H9 (cell line): ENCODE data around the gene LRRN1. TPM values are rescaled to one million over a fixed set of nuclear protein-coding genes. Genes with fewer than 3 reads are reported as not detected.

ENCODE experiments used
- DNase-seq: peaks from one replicate; pipeline ENCODE4 v3.0.0-alpha.2; 2017
- H2AFZ ChIP-seq: one replicate; pipeline ENCODE4 v1.6.1; 2013; ENCODE audit warnings: mild to moderate bottlenecking, low read length, control low read depth, moderate library complexity
- H2AK5ac ChIP-seq: 2 replicates; pipeline ENCODE4 v1.6.1; 2013; ENCODE audit warnings: low read length, control low read depth, mixed read lengths; ENCODE audit not compliant: insufficient read length
- H2BK120ac ChIP-seq: one replicate; pipeline ENCODE4 v1.6.1; 2013; ENCODE audit warnings: low read depth, mild to moderate bottlenecking, low read length, control low read depth, inconsistent platforms; ENCODE audit not compliant: poor library complexity, severe bottlenecking
- H2BK12ac ChIP-seq: 2 replicates; pipeline ENCODE4 v1.6.1; 2013; ENCODE audit warnings: low read length, control low read depth, mixed read lengths, low read depth; ENCODE audit not compliant: insufficient read length
- H2BK15ac ChIP-seq: 2 replicates; pipeline ENCODE4 v1.6.1; 2013; ENCODE audit warnings: low read depth, low read length, control low read depth
- H2BK20ac ChIP-seq: one replicate; pipeline ENCODE4 v1.6.1; 2013; ENCODE audit warnings: low read depth, mild to moderate bottlenecking, low read length, control low read depth, inconsistent platforms; ENCODE audit not compliant: poor library complexity, severe bottlenecking
- H2BK5ac ChIP-seq: 2 replicates; pipeline ENCODE4 v1.6.1; 2013; ENCODE audit warnings: low read length, control low read depth, mixed read lengths; ENCODE audit not compliant: insufficient read length
- H3K14ac ChIP-seq: 2 replicates; pipeline ENCODE4 v1.6.1; 2013; ENCODE audit warnings: low read length, control low read depth; ENCODE audit not compliant: insufficient read depth
- H3K18ac ChIP-seq: 2 replicates; pipeline ENCODE4 v1.6.1; 2013; ENCODE audit warnings: low read depth, mild to moderate bottlenecking, mixed read lengths, low read length, control low read depth; ENCODE audit not compliant: insufficient read length
- H3K23ac ChIP-seq: 2 replicates; pipeline ENCODE4 v1.6.1; 2013; ENCODE audit warnings: low read length, control low read depth, mixed read lengths, low read depth; ENCODE audit not compliant: insufficient read length
- H3K23me2 ChIP-seq: 2 replicates; pipeline ENCODE4 v1.6.1; 2013; ENCODE audit warnings: low read depth, mild to moderate bottlenecking, mixed read lengths, low read length, control low read depth; ENCODE audit not compliant: insufficient read length, poor library complexity, severe bottlenecking
- H3K27ac ChIP-seq: 2 replicates; pipeline ENCODE4 v1.5.1; 2013; ENCODE audit warnings: low read length, control low read depth, mixed read lengths, low read depth; ENCODE audit not compliant: insufficient read length
- H3K27me3 ChIP-seq: 2 replicates; pipeline ENCODE4 v1.6.1; 2013; ENCODE audit warnings: low read length, control low read depth, inconsistent platforms; ENCODE audit not compliant: insufficient read depth
- H3K4ac ChIP-seq: 2 replicates; pipeline ENCODE4 v1.6.1; 2013; ENCODE audit warnings: low read depth, mild to moderate bottlenecking, control low read depth, inconsistent platforms, low read length, moderate library complexity
- H3K4me1 ChIP-seq: 2 replicates; pipeline ENCODE4 v1.6.1; 2013; ENCODE audit warnings: low read length, control low read depth, inconsistent platforms; ENCODE audit not compliant: insufficient read depth
- H3K4me2 ChIP-seq: 2 replicates; pipeline ENCODE4 v1.6.1; 2013; ENCODE audit warnings: low read length, control low read depth, mixed read lengths; ENCODE audit not compliant: insufficient read length, insufficient read depth
- H3K56ac ChIP-seq: 2 replicates; pipeline ENCODE4 v1.6.1; 2013; ENCODE audit warnings: low read depth, mild to moderate bottlenecking, mixed read lengths, low read length, control low read depth; ENCODE audit not compliant: insufficient read length
- H3K79me1 ChIP-seq: 2 replicates; pipeline ENCODE4 v1.6.1; 2013; ENCODE audit warnings: low read depth, mild to moderate bottlenecking, moderate library complexity, low read length, control low read depth, inconsistent platforms; ENCODE audit not compliant: insufficient read depth, poor library complexity, severe bottlenecking
- H3K79me2 ChIP-seq: 2 replicates; pipeline ENCODE4 v1.6.1; 2013; ENCODE audit warnings: low read length, control low read depth, inconsistent platforms; ENCODE audit not compliant: insufficient read depth
- H3K9ac ChIP-seq: 2 replicates; pipeline ENCODE4 v1.6.1; 2013; ENCODE audit warnings: low read length, control low read depth, mixed read lengths; ENCODE audit not compliant: insufficient read length; ENCODE audit errors: extremely low read depth
- H3K9me3 ChIP-seq: one replicate; pipeline ENCODE4 v1.6.1; 2013; ENCODE audit warnings: low read depth, low read length, inconsistent platforms; ENCODE audit not compliant: control insufficient read depth
- H3T11ph ChIP-seq: one replicate; pipeline ENCODE4 v1.6.1; 2013; ENCODE audit warnings: mild to moderate bottlenecking, low read length, control low read depth, inconsistent platforms
- H4K20me1 ChIP-seq: one replicate; pipeline ENCODE4 v1.6.1; 2013; ENCODE audit not compliant: control insufficient read depth, insufficient read length, insufficient read depth
- H4K5ac ChIP-seq: 2 replicates; pipeline ENCODE4 v1.6.1; 2013; ENCODE audit warnings: low read depth, mild to moderate bottlenecking, mixed read lengths, low read length, control low read depth; ENCODE audit not compliant: insufficient read length
- H4K8ac ChIP-seq: replicated peaks from 2 replicates; pipeline ENCODE4 v1.6.1; 2013; ENCODE audit warnings: low read length, control low read depth, mixed read lengths, low read depth; ENCODE audit not compliant: insufficient read length
- H4K91ac ChIP-seq: 2 replicates; pipeline ENCODE4 v1.6.1; 2013; ENCODE audit warnings: low read depth, mild to moderate bottlenecking, moderate library complexity, mixed read lengths, low read length, control low read depth; ENCODE audit not compliant: insufficient read length
- H3K27ac Mint-ChIP-seq, 3 experiments: 2 replicates in 2 of 3; 3 replicates in 1 of 3; pipeline ENCODE4 v1.8.0; 2020 to 2021; ENCODE audit warnings: mixed read lengths in 3 of 3, mild to moderate bottlenecking in 1 of 3, moderate library complexity in 1 of 3
- H3K27me3 Mint-ChIP-seq: 2 replicates; pipeline ENCODE4 v1.8.0; 2021; ENCODE audit warnings: low read depth, mild to moderate bottlenecking, moderate library complexity, mixed read lengths
- H3K36me3 Mint-ChIP-seq, 3 experiments: 2 replicates in 2 of 3; 3 replicates in 1 of 3; pipeline ENCODE4 v1.8.0; 2020 to 2021; ENCODE audit warnings: low read depth in 3 of 3, mixed read lengths in 3 of 3; ENCODE audit not compliant: insufficient read depth in 1 of 3
- H3K4me1 Mint-ChIP-seq, 2 experiments: 2 replicates each; pipeline ENCODE4 v1.8.0; 2020; ENCODE audit warnings: mixed read lengths in 2 of 2
- H3K4me3 Mint-ChIP-seq, 2 experiments: 2 replicates in 1 of 2; 3 replicates in 1 of 2; pipeline ENCODE4 v1.8.0; 2020 to 2021; ENCODE audit warnings: mild to moderate bottlenecking in 2 of 2, mixed read lengths in 2 of 2, moderate library complexity in 1 of 2
- H3K9me3 Mint-ChIP-seq, 2 experiments: 2 replicates in 1 of 2; 3 replicates in 1 of 2; pipeline ENCODE4 v1.8.0; 2020; ENCODE audit warnings: mild to moderate bottlenecking in 2 of 2, mixed read lengths in 2 of 2, moderate library complexity in 1 of 2
- WGBS: extraction: QIAGEN DNeasy Blood & Tissue Kit; methylation state at CpG from one replicate; pipeline ENCODE4 v1.1.7; 2013; ENCODE audit warnings: missing lambda C conversion rate, low lambda C conversion rate, mixed read lengths; ENCODE audit not compliant: insufficient read length; ENCODE audit errors: extremely low coverage; 5-methylcytosine and 5-hydroxymethylcytosine counted together
- total RNA-seq: library from RNA; stranded (reverse); gene quantifications from 2 replicates; pipeline ENCODE4 v1.2.1, GENCODE V29; 2021
- TF ChIP-seq, protein P1 (sequence below): fragments of 200-600 bp; sonication (generic); conservative IDR thresholded peaks from 3 replicates; pipeline ENCODE4 v1.8.0; 2021; ENCODE audit warnings: antibody characterized with exemption, mild to moderate bottlenecking

Gene LRRN1
- total RNA-seq, 1 experiment from 2014 or later: 269 TPM

GRCh38 chr3:3817865-3818264 is 18.6 kb downstream of the LRRN1 start:
- Histone ChIP-seq H2AFZ (no peak overlapping the region), H3K4me1 (no peaks in the 10 kb centered on the region), H3K23me2 (no peaks in the 10 kb centered on the region), H2BK5ac (no peak overlapping the region), H2BK120ac (no peak overlapping the region), H4K8ac (no peak overlapping the region), H4K20me1 (no peaks in the 10 kb centered on the region), H3K23ac (no peak overlapping the region), H2BK15ac (no peak overlapping the region), H3K4me2 (no peak overlapping the region), H4K91ac (no peak overlapping the region), H3K9me3 (no peaks in the 10 kb centered on the region), H3K27ac (no peak overlapping the region), H3K18ac (no peak overlapping the region), H2BK12ac (no peak overlapping the region), H2BK20ac (no peak overlapping the region), H3K9ac (no peak overlapping the region), H3K79me2 (peaks cover 21% of the 10 kb centered on the region), H4K5ac (no peak overlapping the region), H3K14ac (no peak overlapping the region), H3K56ac (no peak overlapping the region), H3K79me1 (peaks cover 5% of the 10 kb centered on the region), H2AK5ac (no peak overlapping the region), H3T11ph (no peak overlapping the region), H3K4ac (no peak overlapping the region), H3K27me3 (no peaks in the 10 kb centered on the region)
- H3K27ac Mint-ChIP-seq: no peak overlapping the region
- H3K9me3 Mint-ChIP-seq: no peaks in the 10 kb centered on the region
- peaks cover 17 to 32% of the 10 kb centered on the region in 2 experiments for H3K4me1 Mint-ChIP-seq
- WGBS: no CpG with 5 or more reads among the region's 5 CpGs
- DNase-seq: no peak
- peaks cover 36 to 77% (median 65%) of the 10 kb centered on the region in 3 experiments; a peak in 6 of 7 replicates for H3K36me3 Mint-ChIP-seq
- no peak overlapping the region for H3K4me3 Mint-ChIP-seq
- TF ChIP-seq, protein P1, sequence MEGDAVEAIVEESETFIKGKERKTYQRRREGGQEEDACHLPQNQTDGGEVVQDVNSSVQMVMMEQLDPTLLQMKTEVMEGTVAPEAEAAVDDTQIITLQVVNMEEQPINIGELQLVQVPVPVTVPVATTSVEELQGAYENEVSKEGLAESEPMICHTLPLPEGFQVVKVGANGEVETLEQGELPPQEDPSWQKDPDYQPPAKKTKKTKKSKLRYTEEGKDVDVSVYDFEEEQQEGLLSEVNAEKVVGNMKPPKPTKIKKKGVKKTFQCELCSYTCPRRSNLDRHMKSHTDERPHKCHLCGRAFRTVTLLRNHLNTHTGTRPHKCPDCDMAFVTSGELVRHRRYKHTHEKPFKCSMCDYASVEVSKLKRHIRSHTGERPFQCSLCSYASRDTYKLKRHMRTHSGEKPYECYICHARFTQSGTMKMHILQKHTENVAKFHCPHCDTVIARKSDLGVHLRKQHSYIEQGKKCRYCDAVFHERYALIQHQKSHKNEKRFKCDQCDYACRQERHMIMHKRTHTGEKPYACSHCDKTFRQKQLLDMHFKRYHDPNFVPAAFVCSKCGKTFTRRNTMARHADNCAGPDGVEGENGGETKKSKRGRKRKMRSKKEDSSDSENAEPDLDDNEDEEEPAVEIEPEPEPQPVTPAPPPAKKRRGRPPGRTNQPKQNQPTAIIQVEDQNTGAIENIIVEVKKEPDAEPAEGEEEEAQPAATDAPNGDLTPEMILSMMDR: no peak
- H3K27me3 Mint-ChIP-seq: no peaks in the 10 kb centered on the region
